ENCODE results near the gene ARFIP1. TPM values are rescaled to one million over a fixed set of nuclear protein-coding genes. Genes with fewer than 3 reads are reported as not detected.

The ARFIP1 gene
- total and polyA plus RNA-seq, 9 of the 15 experiments (the other 6 are each of a cell fraction or from before 2014, with no cell fraction given): 14.1 to 25.1 (median 20.9) TPM

DNA sequence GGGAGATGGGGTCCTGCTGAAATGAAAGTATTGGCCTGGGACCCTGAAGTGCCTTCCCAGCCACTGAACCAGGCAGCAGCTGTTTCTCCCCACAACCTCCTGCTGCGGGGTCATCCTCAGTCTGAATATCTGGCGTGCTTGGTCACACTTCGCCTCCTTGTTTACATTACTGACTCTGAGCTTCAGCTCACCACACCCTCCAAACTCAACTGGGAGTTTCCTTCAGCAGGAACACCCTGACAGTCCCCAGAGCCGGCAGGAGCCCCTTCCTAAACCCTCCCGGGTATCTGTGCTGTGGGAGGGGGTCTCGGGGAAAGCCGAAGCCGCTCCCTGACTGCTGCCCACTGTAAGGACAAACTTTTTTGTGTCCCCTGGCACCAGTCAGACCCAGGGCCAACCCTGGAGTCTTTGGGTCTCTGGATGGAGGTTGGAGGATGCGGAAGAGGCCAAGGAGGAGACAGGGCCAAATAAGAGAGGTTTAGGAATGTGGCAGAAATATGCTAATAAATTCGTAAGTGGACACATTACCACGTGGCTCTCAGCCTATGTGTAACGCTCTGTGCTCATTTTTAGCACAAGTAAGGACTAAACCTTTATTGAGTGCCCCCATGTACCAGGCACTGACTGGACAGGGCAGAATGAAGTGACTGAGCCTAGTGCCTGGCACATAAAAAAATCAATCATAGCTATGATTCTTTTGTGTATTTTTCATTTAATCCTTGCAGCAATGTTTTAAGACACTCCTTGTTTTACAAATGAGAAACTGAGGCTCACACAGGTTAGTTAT, 177.1 kb downstream of the ARFIP1 start (continued):
- TF ChIP-seq, protein P1, sequence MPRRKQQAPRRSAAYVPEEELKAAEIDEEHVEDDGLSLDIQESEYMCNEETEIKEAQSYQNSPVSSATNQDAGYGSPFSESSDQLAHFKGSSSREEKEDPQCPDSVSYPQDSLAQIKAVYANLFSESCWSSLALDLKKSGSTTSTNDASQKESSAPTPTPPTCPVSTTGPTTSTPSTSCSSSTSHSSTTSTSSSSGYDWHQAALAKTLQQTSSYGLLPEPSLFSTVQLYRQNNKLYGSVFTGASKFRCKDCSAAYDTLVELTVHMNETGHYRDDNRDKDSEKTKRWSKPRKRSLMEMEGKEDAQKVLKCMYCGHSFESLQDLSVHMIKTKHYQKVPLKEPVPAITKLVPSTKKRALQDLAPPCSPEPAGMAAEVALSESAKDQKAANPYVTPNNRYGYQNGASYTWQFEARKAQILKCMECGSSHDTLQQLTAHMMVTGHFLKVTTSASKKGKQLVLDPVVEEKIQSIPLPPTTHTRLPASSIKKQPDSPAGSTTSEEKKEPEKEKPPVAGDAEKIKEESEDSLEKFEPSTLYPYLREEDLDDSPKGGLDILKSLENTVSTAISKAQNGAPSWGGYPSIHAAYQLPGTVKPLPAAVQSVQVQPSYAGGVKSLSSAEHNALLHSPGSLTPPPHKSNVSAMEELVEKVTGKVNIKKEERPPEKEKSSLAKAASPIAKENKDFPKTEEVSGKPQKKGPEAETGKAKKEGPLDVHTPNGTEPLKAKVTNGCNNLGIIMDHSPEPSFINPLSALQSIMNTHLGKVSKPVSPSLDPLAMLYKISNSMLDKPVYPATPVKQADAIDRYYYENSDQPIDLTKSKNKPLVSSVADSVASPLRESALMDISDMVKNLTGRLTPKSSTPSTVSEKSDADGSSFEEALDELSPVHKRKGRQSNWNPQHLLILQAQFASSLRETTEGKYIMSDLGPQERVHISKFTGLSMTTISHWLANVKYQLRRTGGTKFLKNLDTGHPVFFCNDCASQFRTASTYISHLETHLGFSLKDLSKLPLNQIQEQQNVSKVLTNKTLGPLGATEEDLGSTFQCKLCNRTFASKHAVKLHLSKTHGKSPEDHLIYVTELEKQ (CRISPR knock-in tag; IDR thresholded peaks at IDR 0.05): no peak
- TF ChIP-seq KAT7 (CRISPR knock-in tag; IDR thresholded peaks at IDR 0.05; ENCODE audit: borderline replicate concordance) (0 out of 2 replicates have a peak, but pooled peaks have one; percentile 36), FOXK1 (CRISPR knock-in tag; IDR thresholded peaks at IDR 0.05; ENCODE audit: borderline replicate concordance) (peak; percentile 80; the same call in 1 of the 2 replicates), TCF3 (CRISPR knock-in tag; IDR thresholded peaks at IDR 0.05) (0 out of 2 replicates have a peak, but pooled peaks have one; percentile 13), JUND (IDR thresholded peaks at IDR 0.05; ENCODE audit: borderline replicate concordance, low read depth, low read length) (0 out of 2 replicates have a peak, but pooled peaks have one; percentile 6), JUND (tag; IDR thresholded peaks at IDR 0.05; ENCODE audit: borderline replicate concordance, low read depth, low read length) (no peak; the same call in 2 of the 3 replicates), ZNF79 (CRISPR knock-in tag; IDR thresholded peaks at IDR 0.05; ENCODE audit: low read depth) (no peak), NFE2 (IDR thresholded peaks at IDR 0.05; ENCODE audit: low read depth) (peak; percentile 22; the same call in 1 of the 2 replicates), ZNF785 (CRISPR knock-in tag; IDR thresholded peaks at IDR 0.05) (no peak), ZFP36 (IDR thresholded peaks at IDR 0.05; ENCODE audit: low read depth, low read length, partially characterized antibody) (peak; percentile 14), RCOR1 (IDR thresholded peaks at IDR 0.05; ENCODE audit: borderline replicate concordance in 1 of 2, low read depth in 2 of 2, low read length in 2 of 2) (0 out of 4 replicates have a peak, but pooled peaks of 1 of the 2 experiments have one; percentile 28)
